HEK293 (cell line): Measurements from ENCODE around the gene DEFB132.

ENCODE experiments used
- CTCF ChIA-PET: fragments of 350-600 bp; formaldehyde crosslinking; extraction: SDS; loops from one replicate; lab custom pipeline; 2021; ENCODE audit warnings: antibody characterized with exemption; lab: Yijun Ruan, JAX
- POLR2A ChIA-PET: fragments of 300-600 bp; formaldehyde crosslinking; extraction: SDS; loops from one replicate; lab custom pipeline; 2020; ENCODE audit warnings: antibody characterized with exemption, inconsistent platforms; lab: Yijun Ruan, JAX
- H3K27ac ChIP-seq: fragments of 200-500 bp; sonication (Bioruptor generic); 2 replicates; pipeline ENCODE4 v1.5.1; 2014; ENCODE audit warnings: low read depth, low read length, control low read depth, inconsistent platforms; ENCODE audit errors: extremely low read depth
- H3K36me3 ChIP-seq, 2 experiments: fragments of 200-500 bp in 1 of 2; sonication (Bioruptor generic) in 1 of 2; 1 replicate in 1 of 2; 2 replicates in 1 of 2; pipeline ENCODE4 v1.5.1; 2014 to 2017; ENCODE audit warnings: inconsistent platforms in 2 of 2, low read length in 2 of 2; ENCODE audit not compliant: control insufficient read depth in 2 of 2, insufficient read depth in 1 of 2
- H3K4me1 ChIP-seq: fragments of 200-500 bp; sonication (Bioruptor generic); 2 replicates; pipeline ENCODE4 v1.5.1; 2014; ENCODE audit warnings: mild to moderate bottlenecking, low read length, inconsistent platforms; ENCODE audit not compliant: control insufficient read depth, insufficient read depth
- H3K4me3 ChIP-seq: 2 replicates; pipeline ENCODE4 v1.5.1; 2011; ENCODE audit warnings: low read depth, mild to moderate bottlenecking, control low read depth, low read length, moderate library complexity
- H3K9me3 ChIP-seq: fragments of 200-500 bp; sonication (Bioruptor generic); 2 replicates; pipeline ENCODE4 v1.5.1; 2014; ENCODE audit warnings: low read depth, low read length, inconsistent platforms; ENCODE audit not compliant: control insufficient read depth, insufficient read depth
- EGR2 ChIP-seq: fragments of 450-650 bp; formaldehyde crosslinking; IDR thresholded peaks from 2 replicates; pipeline ENCODE4 v1.5.1; 2016; ENCODE audit warnings: low read depth, missing biosample characterization, missing genetic modification characterization
- KLF1 ChIP-seq: fragments of 450-650 bp; formaldehyde crosslinking; IDR thresholded peaks from 2 replicates; pipeline ENCODE4 v1.5.1; 2016; ENCODE audit warnings: missing biosample characterization, missing genetic modification characterization
- PRDM10 ChIP-seq: fragments of 450-650 bp; formaldehyde crosslinking; IDR thresholded peaks from 2 replicates; pipeline ENCODE4 v1.5.1; 2016; ENCODE audit warnings: missing biosample characterization, missing genetic modification characterization
- YY2 ChIP-seq: fragments of 450-650 bp; formaldehyde crosslinking; IDR thresholded peaks from 2 replicates; pipeline ENCODE4 v1.5.1; 2016; ENCODE audit warnings: missing biosample characterization, missing genetic modification characterization
- ZBTB10 ChIP-seq: fragments of 450-650 bp; formaldehyde crosslinking; IDR thresholded peaks from 2 replicates; pipeline ENCODE4 v1.5.1; 2016; ENCODE audit warnings: missing biosample characterization, missing genetic modification characterization
- ZNF138 ChIP-seq: fragments of 450-650 bp; formaldehyde crosslinking; IDR thresholded peaks from 2 replicates; pipeline ENCODE4 v1.5.1; 2016; ENCODE audit warnings: missing biosample characterization, missing genetic modification characterization, borderline replicate concordance
- ZNF248 ChIP-seq: fragments of 450-650 bp; formaldehyde crosslinking; IDR thresholded peaks from 2 replicates; pipeline ENCODE4 v1.5.1; 2017; ENCODE audit warnings: missing biosample characterization, missing genetic modification characterization
- ZNF280D ChIP-seq: fragments of 450-650 bp; formaldehyde crosslinking; IDR thresholded peaks from 2 replicates; pipeline ENCODE4 v1.5.1; 2016; ENCODE audit warnings: missing biosample characterization, missing genetic modification characterization
- ZNF341 ChIP-seq: fragments of 450-650 bp; formaldehyde crosslinking; IDR thresholded peaks from 2 replicates; pipeline ENCODE4; 2016; ENCODE audit warnings: low read depth, missing biosample characterization, missing genetic modification characterization
- ZNF518A ChIP-seq: fragments of 450-650 bp; formaldehyde crosslinking; conservative IDR thresholded peaks from 2 replicates; pipeline ENCODE4 v1.5.1; 2016; ENCODE audit warnings: low read depth, missing biosample characterization, missing genetic modification characterization
- ZNF76 ChIP-seq: fragments of 450-650 bp; formaldehyde crosslinking; IDR thresholded peaks from 2 replicates; pipeline ENCODE4; 2016; ENCODE audit warnings: low read depth, missing biosample characterization, missing genetic modification characterization, borderline replicate concordance
- ZNF792 ChIP-seq: fragments of 450-650 bp; formaldehyde crosslinking; IDR thresholded peaks from 2 replicates; pipeline ENCODE4 v1.5.1; 2016; ENCODE audit warnings: missing biosample characterization, missing genetic modification characterization
- ZSCAN30 ChIP-seq: fragments of 450-650 bp; IDR thresholded peaks from 2 replicates; pipeline ENCODE4 v1.5.1; 2018; ENCODE audit warnings: missing biosample characterization, mild to moderate bottlenecking, missing genetic modification characterization, moderate library complexity
- ZXDB ChIP-seq: fragments of 450-650 bp; formaldehyde crosslinking; IDR thresholded peaks from 2 replicates; pipeline ENCODE4 v1.5.1; 2016; ENCODE audit warnings: missing biosample characterization, missing genetic modification characterization

The DEFB132 gene

GRCh38 chr20:215796-216195 lies 41.7 kb upstream of the DEFB132 start:
- Histone ChIP-seq H3K36me3 (no peaks in the 10 kb centered on the region), H3K9me3 (no peaks in the 10 kb centered on the region), H3K27ac (no peak overlapping the region), H3K4me3 (no peak overlapping the region), H3K4me1 (no peaks in the 10 kb centered on the region)
- CTCF ChIA-PET = interaction anchor here (0.6 to 1.4 kb wide), 4 partner anchors 9 to 502 kb away, joined by 3 to 5 read pairs (median 4); no protein-coding TSS in a partner anchor
- POLR2A ChIA-PET = no interaction called here
- TF ChIP-seq ZSCAN30 (tag by site-specific recombination) (no peak), EGR2 (tag by site-specific recombination) (no peak), ZNF341 (tag by site-specific recombination) (no peak), YY2 (tag by site-specific recombination) (no peak), PRDM10 (tag by site-specific recombination) (no peak), ZNF248 (tag by site-specific recombination) (no peak), ZNF76 (tag by site-specific recombination) (no peak), ZNF280D (tag by site-specific recombination) (no peak), ZNF138 (no peak), ZXDB (tag by site-specific recombination) (no peak), ZNF518A (tag by site-specific recombination) (no peak), ZBTB10 (tag by site-specific recombination) (no peak), KLF1 (tag by site-specific recombination) (no peak), ZNF792 (tag by site-specific recombination) (no peak)
- TF ChIP-seq, all 188 proteins: peak for 0
